Neural progenitor cell (in vitro differentiated cells): ENCODE measurements around the gene PSMA7. TPM values are rescaled to one million over a fixed set of nuclear protein-coding genes. Genes with fewer than 3 reads are reported as not detected.

ENCODE experiments used
- DNase-seq: peaks from one replicate; pipeline ENCODE4 v3.0.0-alpha.2; 2016; ENCODE audit warnings: low spot score
- H2AFZ ChIP-seq: fragments of 200-600 bp; sonication (generic); replicated peaks from 2 replicates; pipeline ENCODE4 v1.6.1; 2016; ENCODE audit warnings: antibody characterized with exemption
- H3F3A ChIP-seq: fragments of 200-600 bp; sonication (generic); 2 replicates; pipeline ENCODE4 v1.6.1; 2016; ENCODE audit warnings: antibody characterized with exemption, low read depth
- H3K27ac ChIP-seq: fragments of 200-600 bp; sonication (generic); 2 replicates; pipeline ENCODE4 v1.5.1; 2016; ENCODE audit warnings: mild to moderate bottlenecking
- H3K27me3 ChIP-seq: fragments of 200-600 bp; sonication (generic); 2 replicates; pipeline ENCODE4 v1.6.1; 2016; ENCODE audit warnings: mild to moderate bottlenecking, moderate library complexity
- H3K36me3 ChIP-seq: fragments of 200-600 bp; sonication (generic); 2 replicates; pipeline ENCODE4 v1.5.1; 2016
- H3K4me1 ChIP-seq: fragments of 200-600 bp; sonication (generic); 2 replicates; pipeline ENCODE4 v1.6.1; 2016; ENCODE audit warnings: mixed run types
- H3K4me2 ChIP-seq: fragments of 200-600 bp; sonication (generic); 2 replicates; pipeline ENCODE4 v1.6.1; 2016
- H3K4me3 ChIP-seq: fragments of 200-600 bp; sonication (generic); 2 replicates; pipeline ENCODE4 v1.5.1; 2016
- H3K79me2 ChIP-seq: fragments of 200-600 bp; sonication (generic); 2 replicates; pipeline ENCODE4 v1.6.1; 2016; ENCODE audit warnings: low read depth
- H3K9ac ChIP-seq: fragments of 200-600 bp; sonication (generic); 2 replicates; pipeline ENCODE4 v1.6.1; 2016
- H3K9me3 ChIP-seq: fragments of 200-600 bp; sonication (generic); 2 replicates; pipeline ENCODE4 v1.5.1; 2016; ENCODE audit warnings: low read depth
- H4K20me1 ChIP-seq: fragments of 200-600 bp; sonication (generic); 2 replicates; pipeline ENCODE4 v1.6.1; 2016; ENCODE audit warnings: low read depth
- H3K27ac Mint-ChIP-seq: 3 replicates; pipeline ENCODE4 v1.8.0; 2021; ENCODE audit warnings: mixed read lengths
- H3K27me3 Mint-ChIP-seq: 2 replicates; pipeline ENCODE4 v1.8.0; 2022; ENCODE audit warnings: low read depth, mild to moderate bottlenecking, inconsistent platforms, moderate library complexity, mixed read lengths; ENCODE audit not compliant: insufficient read depth
- H3K36me3 Mint-ChIP-seq: 3 replicates; pipeline ENCODE4 v1.8.0; 2021; ENCODE audit warnings: mixed read lengths
- H3K4me1 Mint-ChIP-seq: 3 replicates; pipeline ENCODE4 v1.8.0; 2021; ENCODE audit warnings: mixed read lengths
- H3K4me3 Mint-ChIP-seq: 3 replicates; pipeline ENCODE4 v1.8.0; 2021; ENCODE audit warnings: mild to moderate bottlenecking, moderate library complexity, mixed read lengths
- H3K9me3 Mint-ChIP-seq: 3 replicates; pipeline ENCODE4 v1.8.0; 2020; ENCODE audit warnings: mixed read lengths
- EZH2 ChIP-seq: fragments of 200-600 bp; sonication (generic); IDR thresholded peaks from 2 replicates; pipeline ENCODE4 v1.6.1; 2017; ENCODE audit warnings: antibody characterized with exemption, mild to moderate bottlenecking, moderate library complexity
- EZH2phosphoT487 ChIP-seq: fragments of 200-600 bp; sonication (generic); IDR thresholded peaks from 2 replicates; pipeline ENCODE4 v1.6.1; 2017; ENCODE audit warnings: antibody characterized with exemption
- total RNA-seq: library from RNA; depleted of rRNA; stranded (reverse); fragments of >200 nt; gene quantifications from 2 replicates; pipeline ENCODE4 v1.2.3, GENCODE V29; 2015; ENCODE audit warnings: low replicate concordance
- TF ChIP-seq, protein P1 (sequence below): fragments of 200-600 bp; sonication (generic); IDR thresholded peaks from 2 replicates; pipeline ENCODE4 v1.5.1; 2017; ENCODE audit warnings: antibody characterized with exemption, mild to moderate bottlenecking

Gene PSMA7
- total RNA-seq, 1 donor from 2014 or later, result 237 TPM

- H4K20me1 ChIP-seq, result no peaks in the 10 kb centered on the region
- Mint-ChIP-seq H3K27ac (no peak overlapping the region), H3K4me3 (no peak overlapping the region), H3K9me3 (no peaks in the 10 kb centered on the region), H3K4me1 (peaks cover 3% of the 10 kb centered on the region), H3K27me3 (peaks cover 3% of the 10 kb centered on the region), H3K36me3 (peaks cover 14% of the 10 kb centered on the region)
- H3K4me1 ChIP-seq, result peaks cover 3% of the 10 kb centered on the region
- H3K79me2 ChIP-seq, result no peaks in the 10 kb centered on the region
- no peak overlapping the region for H3K27ac ChIP-seq
- TF ChIP-seq, protein P1, sequence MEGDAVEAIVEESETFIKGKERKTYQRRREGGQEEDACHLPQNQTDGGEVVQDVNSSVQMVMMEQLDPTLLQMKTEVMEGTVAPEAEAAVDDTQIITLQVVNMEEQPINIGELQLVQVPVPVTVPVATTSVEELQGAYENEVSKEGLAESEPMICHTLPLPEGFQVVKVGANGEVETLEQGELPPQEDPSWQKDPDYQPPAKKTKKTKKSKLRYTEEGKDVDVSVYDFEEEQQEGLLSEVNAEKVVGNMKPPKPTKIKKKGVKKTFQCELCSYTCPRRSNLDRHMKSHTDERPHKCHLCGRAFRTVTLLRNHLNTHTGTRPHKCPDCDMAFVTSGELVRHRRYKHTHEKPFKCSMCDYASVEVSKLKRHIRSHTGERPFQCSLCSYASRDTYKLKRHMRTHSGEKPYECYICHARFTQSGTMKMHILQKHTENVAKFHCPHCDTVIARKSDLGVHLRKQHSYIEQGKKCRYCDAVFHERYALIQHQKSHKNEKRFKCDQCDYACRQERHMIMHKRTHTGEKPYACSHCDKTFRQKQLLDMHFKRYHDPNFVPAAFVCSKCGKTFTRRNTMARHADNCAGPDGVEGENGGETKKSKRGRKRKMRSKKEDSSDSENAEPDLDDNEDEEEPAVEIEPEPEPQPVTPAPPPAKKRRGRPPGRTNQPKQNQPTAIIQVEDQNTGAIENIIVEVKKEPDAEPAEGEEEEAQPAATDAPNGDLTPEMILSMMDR, result no peak
- TF ChIP-seq EZH2 (no peak), EZH2phosphoT487 (no peak)
- H3K4me3 ChIP-seq, result no peak overlapping the region
- no peaks in the 10 kb centered on the region for H3K27me3 ChIP-seq
- H2AFZ ChIP-seq, result no peak overlapping the region
- H3K9me3 ChIP-seq, result no peaks in the 10 kb centered on the region
- no peak for DNase-seq
- H3K9ac ChIP-seq, result no peak overlapping the region
- no peak overlapping the region for H3K4me2 ChIP-seq
- H3K36me3 ChIP-seq, result peaks cover 7% of the 10 kb centered on the region
- H3F3A ChIP-seq, result peaks cover 22% of the 10 kb centered on the region
Measured at GRCh38 chr20:62176866-62177265, 33.7 kb upstream of the PSMA7 start.

- Histone ChIP-seq H3K27ac (no peak overlapping the region), H3F3A (peaks cover 10% of the 10 kb centered on the region), H3K4me1 (no peaks in the 10 kb centered on the region), H3K4me2 (no peak overlapping the region), H3K9ac (no peak overlapping the region), H3K27me3 (no peaks in the 10 kb centered on the region), H4K20me1 (no peaks in the 10 kb centered on the region), H3K9me3 (no peaks in the 10 kb centered on the region), H3K36me3 (peaks cover 7% of the 10 kb centered on the region), H3K79me2 (no peaks in the 10 kb centered on the region), H3K4me3 (no peak overlapping the region), H2AFZ (no peak overlapping the region)
- no peak for DNase-seq
- Mint-ChIP-seq H3K9me3 (no peaks in the 10 kb centered on the region), H3K27me3 (peaks cover 3% of the 10 kb centered on the region), H3K36me3 (peaks cover 17% of the 10 kb centered on the region), H3K4me1 (no peaks in the 10 kb centered on the region), H3K4me3 (no peak overlapping the region), H3K27ac (no peak overlapping the region)
- no peak for TF ChIP-seq EZH2phosphoT487
- TF ChIP-seq, protein P1, result no peak
- no peak for TF ChIP-seq EZH2
Measured at GRCh38 chr20:62175711-62176110, 32.5 kb upstream of the PSMA7 start.

DNA sequence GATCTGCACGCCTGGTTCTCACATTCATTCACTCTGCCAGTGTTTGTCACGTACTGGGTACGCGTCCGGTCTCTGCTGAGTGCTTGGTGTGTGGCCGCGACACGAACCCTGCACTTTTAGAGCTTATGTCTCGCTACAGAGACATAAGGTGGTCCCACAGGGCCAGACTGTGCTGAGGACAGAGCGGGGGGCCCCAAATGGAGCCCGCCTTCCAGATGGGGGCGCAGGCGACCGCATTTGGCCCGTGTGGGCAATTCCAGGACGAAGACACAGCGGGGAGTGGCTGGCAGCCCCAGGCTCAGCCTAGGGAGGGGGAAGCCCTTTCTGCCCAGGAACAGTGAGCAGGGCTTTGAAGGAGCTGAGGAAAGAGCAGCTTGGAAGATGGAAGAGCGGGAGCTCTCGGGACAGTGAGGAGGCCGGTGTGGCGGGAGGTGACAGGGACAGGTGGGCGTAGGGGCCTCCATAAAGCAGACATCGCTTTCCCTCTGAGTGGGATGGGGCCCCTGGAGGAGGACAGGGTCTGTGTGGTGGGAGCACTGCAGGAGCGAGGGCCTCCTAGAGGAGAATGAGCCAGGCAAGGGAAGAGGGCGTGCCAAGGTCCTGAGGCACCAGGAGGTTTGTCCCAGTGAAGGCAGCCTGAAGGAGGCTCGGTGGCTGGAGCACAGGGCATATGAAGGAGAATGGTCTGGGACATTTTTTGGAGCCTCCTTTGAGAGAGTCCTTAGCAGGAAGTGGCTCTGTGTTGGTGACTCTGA lies 31.9 kb upstream of the PSMA7 start:
- Histone ChIP-seq H3K4me2 (no peak overlapping the region), H3K4me3 (no peak overlapping the region), H3F3A (peaks cover 4% of the 10 kb centered on the region), H2AFZ (no peak overlapping the region), H3K9ac (no peak overlapping the region), H3K9me3 (no peaks in the 10 kb centered on the region), H4K20me1 (no peaks in the 10 kb centered on the region), H3K4me1 (no peaks in the 10 kb centered on the region), H3K79me2 (no peaks in the 10 kb centered on the region), H3K27me3 (no peaks in the 10 kb centered on the region), H3K27ac (no peak overlapping the region), H3K36me3 (peaks cover 3% of the 10 kb centered on the region)
- no peaks in the 10 kb centered on the region for H3K9me3 Mint-ChIP-seq
- no peaks in the 10 kb centered on the region for H3K4me1 Mint-ChIP-seq
- H3K4me3 Mint-ChIP-seq, result no peak overlapping the region
- no peak for DNase-seq
- TF ChIP-seq, protein P1, result no peak
- TF ChIP-seq EZH2phosphoT487, result no peak
- TF ChIP-seq EZH2, result no peak
- H3K27ac Mint-ChIP-seq, result no peak overlapping the region
- H3K36me3 Mint-ChIP-seq, result peaks cover 17% of the 10 kb centered on the region
- H3K27me3 Mint-ChIP-seq, result peaks cover 4% of the 10 kb centered on the region
